ENCODE measurements around the gene SS18L1.

The SS18L1 gene

DNA sequence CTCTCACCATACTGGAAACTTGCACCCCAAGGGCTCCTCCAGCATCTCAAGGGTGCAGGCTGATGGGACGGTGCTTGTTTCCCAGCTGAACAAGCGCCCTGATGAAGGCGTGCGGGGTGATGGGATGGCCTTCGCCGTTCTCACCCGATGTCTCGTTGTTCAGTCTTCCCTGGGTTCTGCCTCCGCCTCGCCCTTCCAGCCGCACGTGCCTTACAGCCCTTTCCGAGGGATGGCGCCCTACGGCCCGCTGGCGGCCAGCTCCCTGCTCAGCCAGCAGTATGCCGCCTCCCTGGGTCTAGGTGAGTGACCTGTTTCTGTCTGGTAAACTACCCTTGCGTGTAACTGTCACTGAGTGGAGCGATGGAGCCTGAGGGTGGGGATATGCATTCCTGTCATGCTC is 17.4 kb upstream of the SS18L1 start:
- TF ChIP-seq, protein P1, sequence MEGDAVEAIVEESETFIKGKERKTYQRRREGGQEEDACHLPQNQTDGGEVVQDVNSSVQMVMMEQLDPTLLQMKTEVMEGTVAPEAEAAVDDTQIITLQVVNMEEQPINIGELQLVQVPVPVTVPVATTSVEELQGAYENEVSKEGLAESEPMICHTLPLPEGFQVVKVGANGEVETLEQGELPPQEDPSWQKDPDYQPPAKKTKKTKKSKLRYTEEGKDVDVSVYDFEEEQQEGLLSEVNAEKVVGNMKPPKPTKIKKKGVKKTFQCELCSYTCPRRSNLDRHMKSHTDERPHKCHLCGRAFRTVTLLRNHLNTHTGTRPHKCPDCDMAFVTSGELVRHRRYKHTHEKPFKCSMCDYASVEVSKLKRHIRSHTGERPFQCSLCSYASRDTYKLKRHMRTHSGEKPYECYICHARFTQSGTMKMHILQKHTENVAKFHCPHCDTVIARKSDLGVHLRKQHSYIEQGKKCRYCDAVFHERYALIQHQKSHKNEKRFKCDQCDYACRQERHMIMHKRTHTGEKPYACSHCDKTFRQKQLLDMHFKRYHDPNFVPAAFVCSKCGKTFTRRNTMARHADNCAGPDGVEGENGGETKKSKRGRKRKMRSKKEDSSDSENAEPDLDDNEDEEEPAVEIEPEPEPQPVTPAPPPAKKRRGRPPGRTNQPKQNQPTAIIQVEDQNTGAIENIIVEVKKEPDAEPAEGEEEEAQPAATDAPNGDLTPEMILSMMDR (IDR thresholded peaks at IDR 0.05; ENCODE audit: borderline replicate concordance, control extremely low read depth, extremely low read depth, insufficient read depth, missing control alignments) = no peak
- no peak for DNase-seq (ENCODE audit: low spot score)
- in situ Hi-C loops (cut with MboI; ENCODE audit: low sequenced_read_pairs, unreplicated experiment) = no loop called here

DNA sequence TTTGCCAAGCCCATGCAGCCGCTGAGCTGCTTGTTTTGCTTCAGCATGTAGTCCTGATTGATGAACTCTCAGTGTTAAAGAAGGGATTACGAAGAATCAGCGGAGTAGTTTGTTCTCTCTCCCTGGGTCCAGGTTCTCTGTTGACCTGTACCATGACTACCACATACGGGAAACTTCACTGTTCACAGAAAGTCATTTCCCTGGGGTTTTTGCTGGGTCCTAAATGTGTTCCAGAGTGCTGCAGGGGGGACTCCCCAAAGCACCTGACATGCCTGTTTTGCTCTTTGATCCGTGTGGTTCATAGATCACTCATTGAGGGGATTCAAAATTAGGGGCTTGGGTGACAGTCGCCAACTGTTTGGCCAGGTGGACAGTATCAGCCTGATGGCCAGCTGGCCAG is 15.8 kb upstream of the SS18L1 start:
- DNase-seq (ENCODE audit: low spot score) = no peak
- in situ Hi-C loops (cut with MboI; ENCODE audit: low sequenced_read_pairs, unreplicated experiment) = no loop called here
- TF ChIP-seq, protein P1 (IDR thresholded peaks at IDR 0.05; ENCODE audit: borderline replicate concordance, control extremely low read depth, extremely low read depth, insufficient read depth, missing control alignments) = no peak

DNA sequence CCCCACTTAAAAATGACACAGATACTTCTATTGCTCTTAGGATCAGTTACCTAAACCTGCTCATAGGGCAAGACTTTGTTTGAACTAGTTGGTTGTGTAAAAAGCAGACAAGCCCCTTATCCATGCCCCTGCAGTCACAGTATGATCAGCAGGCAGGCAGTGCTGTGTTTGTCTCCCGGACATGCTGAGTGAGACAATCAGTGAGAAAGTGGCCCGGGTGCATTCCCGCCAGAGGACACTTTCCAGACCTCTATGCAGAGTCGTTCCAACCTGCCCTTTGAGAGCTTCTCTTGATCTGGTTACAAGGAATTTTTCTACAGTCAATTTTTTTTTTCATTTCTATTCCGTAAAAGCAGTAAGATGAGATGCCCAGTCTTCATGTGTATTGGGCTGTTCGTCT is 15.1 kb upstream of the SS18L1 start:
- TF ChIP-seq, protein P1 (IDR thresholded peaks at IDR 0.05; ENCODE audit: borderline replicate concordance, control extremely low read depth, extremely low read depth, insufficient read depth, missing control alignments) = no peak
- in situ Hi-C loops (cut with MboI; ENCODE audit: low sequenced_read_pairs, unreplicated experiment) = no loop called here
- DNase-seq (ENCODE audit: low spot score) = no peak

DNA sequence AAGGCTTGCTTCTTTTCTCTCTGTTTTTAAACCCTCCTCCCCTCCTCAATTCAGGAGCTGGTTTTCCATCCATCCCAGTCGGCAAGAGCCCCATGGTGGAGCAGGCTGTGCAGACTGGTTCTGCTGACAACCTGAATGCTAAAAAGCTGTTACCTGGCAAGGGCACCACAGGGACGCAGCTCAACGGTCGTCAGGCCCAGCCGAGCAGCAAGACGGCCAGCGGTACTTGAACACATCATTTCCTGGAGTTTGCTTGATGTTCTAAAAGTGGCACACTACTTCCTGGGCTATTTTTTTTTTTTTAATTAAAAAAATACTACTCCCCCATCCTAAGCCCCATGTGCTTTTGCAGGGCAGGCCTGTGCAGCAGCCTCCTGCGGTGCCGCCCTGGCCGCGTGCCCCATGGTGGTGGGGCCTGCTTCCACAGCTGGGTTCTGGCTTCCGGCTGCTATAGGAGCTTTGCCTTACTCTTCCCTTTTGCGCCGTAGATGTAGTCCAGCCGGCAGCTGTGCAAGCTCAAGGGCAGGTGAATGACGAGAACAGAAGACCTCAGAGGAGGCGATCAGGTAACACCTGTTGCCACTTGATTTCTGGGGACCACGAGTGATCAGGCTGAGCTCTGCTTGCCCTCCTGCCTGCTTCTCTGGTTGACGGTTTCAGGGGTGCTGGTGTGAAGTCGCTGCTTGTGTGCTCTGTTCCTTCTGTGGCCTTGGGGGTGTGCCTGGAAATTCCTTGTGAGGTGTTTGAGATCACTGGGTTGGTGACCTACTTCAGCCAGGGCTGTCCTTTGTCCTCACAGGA is 13.6 kb upstream of the SS18L1 start:
- in situ Hi-C loops (cut with MboI; ENCODE audit: low sequenced_read_pairs, unreplicated experiment) = no loop called here
- no peak for DNase-seq (ENCODE audit: low spot score)
- TF ChIP-seq, protein P1 (IDR thresholded peaks at IDR 0.05; ENCODE audit: borderline replicate concordance, control extremely low read depth, extremely low read depth, insufficient read depth, missing control alignments) = no peak

DNA sequence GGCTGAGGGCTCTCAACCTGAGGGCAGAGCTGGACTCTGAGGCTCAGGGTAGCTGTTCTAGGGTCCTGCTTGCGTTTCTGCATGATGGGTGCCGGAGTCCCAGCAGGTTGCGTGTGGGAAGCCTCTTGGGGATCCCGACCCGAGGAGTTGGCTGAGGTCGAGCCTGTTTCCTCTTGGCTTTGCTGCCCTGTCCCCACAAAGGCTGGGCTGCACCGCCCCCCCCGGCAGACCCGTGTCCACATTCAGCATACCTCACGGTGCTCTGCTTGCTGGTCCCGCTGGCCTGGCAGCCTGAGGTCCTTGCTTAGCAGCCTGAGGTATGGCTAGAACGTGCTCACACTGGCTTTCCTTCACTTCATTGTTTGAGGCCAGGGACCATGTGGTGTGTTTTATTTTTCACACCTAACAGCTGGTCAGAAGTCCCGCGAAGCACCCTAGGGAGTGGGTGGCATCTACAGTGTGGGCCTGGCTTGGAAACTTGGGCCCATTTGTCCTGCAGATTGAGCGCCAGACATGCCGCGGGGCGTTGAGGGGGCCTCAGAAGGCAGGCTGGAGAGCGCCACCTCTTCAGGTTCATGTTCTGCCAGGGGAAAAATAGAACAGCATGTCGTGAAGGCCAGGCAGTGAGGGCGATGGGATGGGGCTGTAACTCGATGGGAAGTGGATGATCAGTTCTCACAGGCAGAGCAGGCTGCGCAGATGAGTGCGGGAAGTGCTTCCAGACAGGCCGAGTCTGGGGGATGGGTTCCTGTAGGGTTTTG is 11.8 kb upstream of the SS18L1 start:
- in situ Hi-C loops (cut with MboI; ENCODE audit: low sequenced_read_pairs, unreplicated experiment) = no loop called here
- TF ChIP-seq, protein P1 (IDR thresholded peaks at IDR 0.05; ENCODE audit: borderline replicate concordance, control extremely low read depth, extremely low read depth, insufficient read depth, missing control alignments) = no peak
- no peak for DNase-seq (ENCODE audit: low spot score)

DNA sequence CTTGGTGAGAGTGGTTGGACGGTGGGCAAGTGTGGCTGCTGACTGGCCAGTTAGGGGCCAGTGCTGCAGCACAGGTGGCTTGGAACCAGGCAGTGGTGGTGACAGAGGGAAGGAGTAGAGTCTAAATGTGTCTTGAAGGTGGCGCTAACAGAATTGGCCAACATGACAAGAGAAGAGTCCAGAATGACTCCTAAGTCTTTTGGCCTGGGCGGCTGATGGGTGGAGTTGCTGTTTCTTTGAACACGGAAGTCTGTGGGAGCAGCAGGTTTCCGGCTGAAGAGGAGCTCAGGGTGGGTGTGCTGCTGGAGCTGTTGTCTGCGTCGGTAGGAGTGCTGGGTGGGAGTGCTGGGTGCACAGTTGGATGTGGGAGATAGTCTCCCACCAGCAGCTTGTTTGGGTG is 11.1 kb upstream of the SS18L1 start:
- DNase-seq (ENCODE audit: low spot score) = no peak
- TF ChIP-seq, protein P1 (IDR thresholded peaks at IDR 0.05; ENCODE audit: borderline replicate concordance, control extremely low read depth, extremely low read depth, insufficient read depth, missing control alignments) = no peak

More for the DNA sequence above, 11.1 kb upstream of the SS18L1 start:
- in situ Hi-C loops (cut with MboI; ENCODE audit: low sequenced_read_pairs, unreplicated experiment) = no loop called here

All from GM13976 (cell line).